Measurements from ENCODE around the gene NEURL3. TPM values are rescaled to one million over a fixed set of nuclear protein-coding genes. Genes with fewer than 3 reads are reported as not detected.

The NEURL3 gene
- total RNA-seq, 4 donors from 2014 or later = 0.32 to 7.9 (median 7.0) TPM; not detected in 1

DNA sequence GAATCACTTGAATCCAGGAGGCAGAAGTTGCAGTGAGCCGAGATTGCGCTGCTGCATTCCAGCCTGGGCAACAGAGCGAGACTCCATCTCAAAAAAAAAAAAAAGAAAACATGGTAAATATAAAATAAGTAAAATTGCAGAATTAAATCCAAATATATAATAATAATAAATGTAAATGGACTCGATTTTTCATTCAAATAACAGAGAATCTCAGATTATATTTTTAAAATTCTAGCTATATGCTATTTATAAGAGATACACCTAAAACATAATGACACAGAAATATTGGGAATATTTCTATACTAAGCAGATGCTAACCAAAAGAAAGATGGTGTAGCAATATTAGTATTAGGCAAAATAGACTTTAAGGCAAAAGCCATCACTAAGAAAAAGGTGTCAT lies 15.1 kb upstream of the NEURL3 start:
- in situ Hi-C loops (cut with MboI; ENCODE audit: low pct_ligation_motif_present in 1 of 4, low pct_unique_long_range_greater_than_20kb in 1 of 4, low sequenced_read_pairs in 3 of 4) (loop anchor here in 1 of 4 donors (25.0 kb wide), 2 partner anchors 208 to 508 kb away; partner anchors contain the start of gene SNRNP200), intact Hi-C loops (cut with DNase I; ENCODE audit: low total_unique reads) (no loop called here)
- no peak for DNase-seq
- Histone ChIP-seq H3K4me3 (no peak overlapping the region), H3K27ac (no peak overlapping the region), H3K4me1 (peaks cover 0 to 7% (median 0%) of the 10 kb centered on the region in 4 donors), H3K36me3 (no peaks in the 10 kb centered on the region), H3K27me3 (no peaks in the 10 kb centered on the region), H3K9me3 (peaks cover 0 to 5% of the 10 kb centered on the region in 2 donors)
- TF ChIP-seq POLR2A (IDR thresholded peaks at IDR 0.05) (no peak), EP300 (IDR thresholded peaks at IDR 0.05; ENCODE audit: low read depth) (no peak), POLR2AphosphoS5 (IDR thresholded peaks at IDR 0.05) (no peak)
- TF ChIP-seq, protein P1, sequence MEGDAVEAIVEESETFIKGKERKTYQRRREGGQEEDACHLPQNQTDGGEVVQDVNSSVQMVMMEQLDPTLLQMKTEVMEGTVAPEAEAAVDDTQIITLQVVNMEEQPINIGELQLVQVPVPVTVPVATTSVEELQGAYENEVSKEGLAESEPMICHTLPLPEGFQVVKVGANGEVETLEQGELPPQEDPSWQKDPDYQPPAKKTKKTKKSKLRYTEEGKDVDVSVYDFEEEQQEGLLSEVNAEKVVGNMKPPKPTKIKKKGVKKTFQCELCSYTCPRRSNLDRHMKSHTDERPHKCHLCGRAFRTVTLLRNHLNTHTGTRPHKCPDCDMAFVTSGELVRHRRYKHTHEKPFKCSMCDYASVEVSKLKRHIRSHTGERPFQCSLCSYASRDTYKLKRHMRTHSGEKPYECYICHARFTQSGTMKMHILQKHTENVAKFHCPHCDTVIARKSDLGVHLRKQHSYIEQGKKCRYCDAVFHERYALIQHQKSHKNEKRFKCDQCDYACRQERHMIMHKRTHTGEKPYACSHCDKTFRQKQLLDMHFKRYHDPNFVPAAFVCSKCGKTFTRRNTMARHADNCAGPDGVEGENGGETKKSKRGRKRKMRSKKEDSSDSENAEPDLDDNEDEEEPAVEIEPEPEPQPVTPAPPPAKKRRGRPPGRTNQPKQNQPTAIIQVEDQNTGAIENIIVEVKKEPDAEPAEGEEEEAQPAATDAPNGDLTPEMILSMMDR (IDR thresholded peaks at IDR 0.05) = no peak
- 87 to 89% methylated on average over 4 of the region's 4 CpGs for WGBS, 2 donors (ENCODE audit: low coverage in 1 of 2)

DNA sequence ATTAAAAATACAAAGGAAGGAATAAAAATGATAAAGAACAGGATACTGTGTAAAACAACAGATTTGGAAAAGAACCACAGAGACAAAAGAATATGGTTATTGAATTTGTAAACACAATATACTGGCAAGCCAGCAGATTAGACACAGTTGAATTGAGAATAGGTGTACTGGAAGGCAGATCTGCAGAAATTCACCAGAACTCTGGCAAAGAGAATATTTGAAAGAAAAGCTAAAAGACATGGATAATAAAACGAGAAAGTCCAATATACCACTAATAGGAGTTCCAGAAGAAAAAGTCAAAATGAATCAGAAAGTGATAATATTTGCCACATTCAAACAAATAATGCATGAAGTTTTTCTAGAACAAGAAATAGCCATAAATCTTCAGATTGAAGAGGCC lies 11.9 kb upstream of the NEURL3 start:
- no peak overlapping the region for H3K4me3 ChIP-seq
- in situ Hi-C loops (cut with MboI; ENCODE audit: low pct_ligation_motif_present in 1 of 4, low pct_unique_long_range_greater_than_20kb in 1 of 4, low sequenced_read_pairs in 3 of 4) = loop anchor here in 2 of 4 donors (10.0 to 25.0 kb wide), 3 partner anchors 112 to 505 kb away; partner anchors contain the start of gene SNRNP200 (in 1 of the 2)
- H3K9me3 ChIP-seq = peaks cover 0 to 5% of the 10 kb centered on the region in 2 donors
- H3K27ac ChIP-seq = no peak overlapping the region
- intact Hi-C loops (cut with DNase I; ENCODE audit: low total_unique reads) = no loop called here
- no peaks in the 10 kb centered on the region for H3K27me3 ChIP-seq
- DNase-seq = no peak
- TF ChIP-seq POLR2AphosphoS5 (IDR thresholded peaks at IDR 0.05) (no peak), EP300 (IDR thresholded peaks at IDR 0.05; ENCODE audit: low read depth) (no peak), POLR2A (IDR thresholded peaks at IDR 0.05) (no peak)
- TF ChIP-seq, protein P1 (IDR thresholded peaks at IDR 0.05) = no peak
- 92% methylated on average over 1 of the region's 1 CpG; no CpG with 5 or more reads in 1 of the 2 donors for WGBS, 2 donors (ENCODE audit: low coverage in 1 of 2)
- H3K36me3 ChIP-seq = no peaks in the 10 kb centered on the region
- H3K4me1 ChIP-seq = no peaks in the 10 kb centered on the region

DNA sequence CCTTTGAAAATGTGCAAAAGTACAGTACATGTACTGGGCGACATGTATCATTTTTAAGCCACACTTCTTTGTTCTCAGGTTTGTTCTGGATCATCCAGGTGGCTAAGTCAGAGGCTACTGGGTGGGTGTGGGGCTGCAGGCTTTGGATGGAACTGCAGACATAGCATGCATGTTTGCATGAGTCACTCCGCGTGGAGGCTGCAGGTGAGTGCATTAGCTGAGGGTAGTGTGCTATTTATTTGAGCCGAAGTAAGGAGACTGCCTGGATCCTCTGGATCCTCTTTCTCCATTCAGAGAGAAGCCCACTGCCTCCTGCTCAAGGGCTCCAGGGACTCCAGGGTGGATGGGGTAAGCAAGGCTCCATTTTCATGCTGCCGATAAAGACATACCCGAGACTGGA lies 9.4 kb upstream of the NEURL3 start:
- in situ Hi-C loops (cut with MboI; ENCODE audit: low pct_ligation_motif_present in 1 of 4, low pct_unique_long_range_greater_than_20kb in 1 of 4, low sequenced_read_pairs in 3 of 4) (loop anchor here in 2 of 4 donors (10.0 to 25.0 kb wide), 3 partner anchors 110 to 502 kb away; partner anchors contain the start of gene SNRNP200 (in 1 of the 2)), intact Hi-C loops (cut with DNase I; ENCODE audit: low total_unique reads) (no loop called here)
- H3K4me1 ChIP-seq = no peaks in the 10 kb centered on the region
- H3K27ac ChIP-seq = no peak overlapping the region
- no peak overlapping the region for H3K4me3 ChIP-seq
- H3K27me3 ChIP-seq = no peaks in the 10 kb centered on the region
- DNase-seq = no peak
- 85 to 92% methylated on average over 4 to 6 of the region's 6 CpGs for WGBS, 2 donors (ENCODE audit: low coverage in 1 of 2)
- H3K9me3 ChIP-seq = peaks cover 0 to 5% of the 10 kb centered on the region in 2 donors
- TF ChIP-seq, protein P1 (IDR thresholded peaks at IDR 0.05) = no peak
- TF ChIP-seq POLR2A (IDR thresholded peaks at IDR 0.05) = no peak
- no peak for TF ChIP-seq POLR2AphosphoS5 (IDR thresholded peaks at IDR 0.05)
- no peak for TF ChIP-seq EP300 (IDR thresholded peaks at IDR 0.05; ENCODE audit: low read depth)
- no peaks in the 10 kb centered on the region for H3K36me3 ChIP-seq

- intact Hi-C loops (cut with DNase I; ENCODE audit: low total_unique reads) = no loop called here
- WGBS, 2 donors (ENCODE audit: low coverage in 1 of 2) = 94% methylated on average over 4 of the region's 4 CpGs; no CpG with 5 or more reads in 1 of the 2 donors
- no peak for DNase-seq
- Histone ChIP-seq H3K27ac (no peak overlapping the region), H3K36me3 (no peaks in the 10 kb centered on the region), H3K9me3 (peaks cover 0 to 5% of the 10 kb centered on the region in 2 donors), H3K27me3 (no peaks in the 10 kb centered on the region), H3K4me3 (no peak overlapping the region), H3K4me1 (peaks cover 3 to 14% (median 9%) of the 10 kb centered on the region in 4 donors)
- TF ChIP-seq EP300 (IDR thresholded peaks at IDR 0.05; ENCODE audit: low read depth) (no peak), POLR2A (IDR thresholded peaks at IDR 0.05) (no peak), POLR2AphosphoS5 (IDR thresholded peaks at IDR 0.05) (no peak)
- TF ChIP-seq, protein P1 (IDR thresholded peaks at IDR 0.05) = no peak
- in situ Hi-C loops (cut with MboI; ENCODE audit: low pct_ligation_motif_present in 1 of 4, low pct_unique_long_range_greater_than_20kb in 1 of 4, low sequenced_read_pairs in 3 of 4) = loop anchor here in 2 of 4 donors (10.0 to 25.0 kb wide), 3 partner anchors 108 to 500 kb away; partner anchors contain the start of gene SNRNP200 (in 1 of the 2)
Observed at GRCh38 chr2:96512341-96512740, 7.2 kb upstream of the NEURL3 start.
